Activated CD8-positive, alpha-beta memory T cell treated with anti-CD3 and anti-CD28 coated beads, Interleukin-2, amount 50 U/mL, for 1 hour (primary cell): Measurements from ENCODE around the gene POP7.

Source experiments
- DNase-seq: peaks from one replicate; pipeline ENCODE4 v3.0.0-alpha.2; 2020; ENCODE audit errors: extremely low read depth

Gene POP7

DNA sequence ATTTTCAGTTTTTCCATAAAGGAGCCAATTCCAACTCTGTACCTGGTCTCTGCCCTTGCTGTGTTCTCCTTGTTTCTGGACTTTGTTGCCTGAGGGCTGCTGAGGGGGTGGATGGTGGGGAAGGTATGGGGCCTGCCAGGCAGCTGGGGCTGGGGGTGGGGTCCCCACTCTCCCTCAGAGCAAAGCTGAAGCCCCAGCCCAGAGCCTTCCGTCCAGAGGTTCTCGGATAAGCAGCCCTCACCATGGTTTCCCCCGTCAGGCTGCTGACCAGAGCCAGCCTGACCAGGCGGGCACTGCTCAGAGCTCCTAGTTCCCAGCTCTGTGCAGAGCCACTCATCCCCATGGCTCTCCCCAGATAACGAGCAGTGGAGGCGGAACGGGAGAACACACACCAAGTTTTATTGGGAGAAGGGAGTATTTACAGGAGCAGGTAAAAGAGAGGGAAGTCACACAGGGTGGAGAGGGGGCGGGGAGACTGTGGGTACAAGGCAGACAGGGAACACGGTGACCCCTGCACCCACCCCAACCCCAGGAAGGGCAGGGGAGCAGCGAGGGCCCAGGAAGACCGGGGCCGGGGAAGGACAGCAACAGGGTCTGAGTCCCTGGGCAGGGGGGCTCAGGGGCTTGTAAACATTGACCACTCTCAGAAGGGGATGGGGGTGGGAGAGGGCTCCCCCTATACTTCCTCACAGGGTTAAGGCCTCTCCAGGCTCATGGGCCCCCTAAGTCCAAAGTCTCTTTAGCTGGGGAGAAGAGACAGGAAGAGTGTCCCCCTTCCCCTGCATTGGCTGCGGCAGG is 26.6 kb upstream of the POP7 start:
- no peak for DNase-seq

GRCh38 chr7:100679927-100680575 is 25.9 kb upstream of the POP7 start:
- DNase-seq: no peak

- DNase-seq: no peak
Observed at GRCh38 chr7:100680576-100681271, 25.2 kb upstream of the POP7 start.

DNA sequence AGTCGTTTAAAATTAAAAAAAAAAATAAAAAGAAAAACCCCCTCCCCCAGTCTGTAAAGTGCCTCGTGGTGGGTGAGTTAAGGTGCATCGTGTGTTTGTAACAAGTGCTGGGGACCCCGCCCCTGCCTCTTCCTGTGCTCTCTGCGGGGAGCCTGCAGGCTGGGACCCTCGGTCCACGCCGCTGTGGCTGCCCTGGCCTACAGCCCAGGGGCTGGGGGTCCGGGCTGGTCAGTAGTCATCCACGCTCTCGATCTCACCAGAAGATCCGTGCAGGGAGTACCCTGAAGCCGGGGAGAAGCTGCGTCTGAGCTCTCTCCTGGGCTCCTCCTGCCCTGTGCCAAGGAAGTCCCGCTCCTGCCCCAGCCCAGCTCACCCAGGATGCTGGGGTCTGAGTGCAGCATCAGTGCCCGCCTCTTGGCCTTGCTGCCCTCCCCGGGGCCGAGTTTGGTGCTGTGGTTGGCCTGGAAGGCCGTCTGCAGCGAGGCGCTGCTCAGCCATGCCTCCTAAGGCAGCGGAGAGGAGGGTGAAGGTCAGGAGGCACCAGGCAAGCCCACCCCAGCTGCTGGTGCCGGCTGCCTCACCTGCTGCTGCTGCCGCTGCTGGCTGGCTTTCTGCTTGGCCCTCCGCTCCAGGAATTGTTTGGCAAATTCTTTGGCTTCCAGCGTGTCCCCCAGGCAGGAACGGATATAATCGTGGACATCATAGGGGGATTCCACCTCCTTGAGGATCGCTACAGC is 24.3 kb upstream of the POP7 start:
- no peak for DNase-seq

DNA sequence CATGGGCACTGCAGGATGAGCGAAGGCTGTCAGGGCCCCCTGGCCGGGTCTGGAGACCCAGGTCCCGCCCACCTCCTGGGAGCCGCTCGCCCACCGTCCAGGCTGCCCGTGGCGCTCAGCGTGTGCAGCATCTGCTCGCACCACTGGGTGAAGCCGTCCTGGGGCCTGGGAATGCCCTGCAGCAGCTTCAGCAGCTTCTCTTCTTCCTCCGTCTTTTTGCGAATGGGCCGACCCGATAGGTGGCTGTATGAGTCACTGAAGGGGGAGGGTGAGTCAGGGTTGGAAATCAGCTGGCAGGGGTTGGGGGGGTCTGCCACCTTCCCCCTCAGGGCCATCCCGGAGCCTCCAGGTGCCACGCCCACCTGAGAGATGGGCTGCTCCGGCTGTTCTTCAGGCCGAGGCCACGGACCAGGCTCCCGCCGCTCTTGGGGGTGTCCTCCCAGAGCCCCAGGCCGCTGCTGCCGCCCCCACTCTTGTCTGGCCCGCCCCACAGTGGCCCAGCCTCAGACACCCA is 23.6 kb upstream of the POP7 start:
- DNase-seq: no peak

- no peak for DNase-seq
Observed at GRCh38 chr7:100682991-100683658, 22.8 kb upstream of the POP7 start.

DNA sequence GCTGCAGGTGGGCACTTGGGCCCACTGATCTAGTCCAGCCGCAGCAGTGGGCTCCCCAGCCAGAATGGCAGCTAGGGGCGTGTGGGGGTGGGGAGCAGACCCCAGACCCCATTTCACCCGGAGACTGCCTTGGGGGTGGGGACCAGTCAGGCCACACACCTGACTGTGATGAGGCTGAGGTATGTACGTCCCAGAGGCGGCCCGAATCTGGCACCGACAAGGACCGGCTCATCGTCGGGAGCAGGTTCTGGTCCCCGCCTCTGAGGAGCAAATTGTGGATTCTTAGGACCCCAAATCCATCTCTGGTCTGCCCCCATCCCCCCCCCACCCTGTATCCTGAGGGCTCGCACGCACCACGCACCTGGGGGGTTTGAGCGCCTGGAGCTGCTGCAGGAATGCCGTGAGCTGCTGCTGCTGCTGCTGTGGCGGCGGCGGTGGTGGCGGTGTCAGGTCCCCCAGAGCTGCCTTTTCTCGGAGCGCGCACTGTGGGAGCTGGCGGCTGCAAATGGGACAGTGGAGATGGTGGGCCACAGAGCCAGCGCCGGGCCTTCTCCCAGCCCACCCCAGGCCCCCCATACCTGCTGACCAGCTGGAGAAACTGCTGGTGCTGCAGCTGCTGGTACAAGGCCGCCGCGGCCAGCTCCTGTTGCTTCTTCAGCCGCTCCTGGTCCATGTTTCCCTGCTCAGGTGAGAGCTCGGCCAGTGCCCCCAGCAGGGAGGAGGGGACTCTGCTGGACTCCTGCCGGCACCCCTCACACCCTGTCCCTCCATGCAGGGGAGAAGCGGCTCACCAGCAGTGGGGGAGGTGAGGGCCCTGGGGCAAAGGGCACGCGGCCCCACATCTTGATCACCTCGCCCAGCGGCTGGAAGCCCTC is 22.0 kb upstream of the POP7 start:
- no peak for DNase-seq

DNA sequence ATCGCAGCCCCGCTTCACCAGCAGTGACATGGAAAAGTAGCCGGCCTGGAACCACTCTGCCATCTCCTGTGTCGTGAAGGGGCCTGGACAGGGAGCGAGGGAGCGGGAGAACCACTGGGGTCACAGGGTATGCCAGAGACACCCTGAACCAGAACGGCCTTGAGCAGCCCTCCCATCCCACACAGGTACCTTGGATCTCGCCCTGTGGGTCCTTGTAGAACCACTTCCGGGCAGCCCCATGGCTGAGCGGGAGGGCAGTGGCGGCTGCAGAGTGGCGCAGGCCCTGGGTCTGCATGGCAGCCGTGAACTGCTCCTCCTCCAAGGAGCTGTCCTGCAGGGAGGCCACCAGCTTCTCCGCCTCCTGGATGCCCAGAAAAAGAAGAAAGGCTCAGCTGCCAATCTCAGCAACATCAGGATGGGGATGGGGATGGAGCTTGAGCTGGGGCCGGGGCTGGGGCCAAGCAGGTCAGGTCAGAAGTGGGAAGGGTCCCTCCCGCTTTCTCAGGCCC is 21.3 kb upstream of the POP7 start:
- DNase-seq: no peak

- no peak for DNase-seq
Observed at GRCh38 chr7:100685049-100685605, 20.8 kb upstream of the POP7 start.

GRCh38 chr7:100685631-100686145 is 20.2 kb upstream of the POP7 start:
- DNase-seq: no peak

GRCh38 chr7:100686201-100686821 is 19.6 kb upstream of the POP7 start:
- no peak for DNase-seq

- DNase-seq: no peak
Observed at GRCh38 chr7:100686822-100687211, 19.1 kb upstream of the POP7 start.

DNA sequence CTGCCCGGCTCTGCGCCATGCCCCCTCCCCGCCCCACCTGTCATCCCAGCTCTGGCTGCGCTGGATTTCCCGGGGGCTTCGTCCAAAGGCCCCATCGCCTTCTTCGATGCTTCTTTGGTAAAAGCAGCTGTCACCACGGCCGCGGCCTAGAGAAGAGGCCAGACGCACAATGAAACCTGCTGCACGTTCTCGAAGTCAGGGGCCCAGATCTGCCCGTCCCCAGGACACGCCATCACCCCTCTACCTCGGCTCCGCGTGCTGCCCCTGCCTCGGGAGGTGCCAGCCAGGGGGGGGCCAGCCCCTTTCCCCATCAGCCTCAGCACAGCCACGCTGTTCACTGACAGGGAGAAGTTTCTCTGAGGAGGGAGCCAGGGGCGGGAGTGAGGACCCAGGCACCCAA is 18.7 kb upstream of the POP7 start:
- no peak for DNase-seq

DNA sequence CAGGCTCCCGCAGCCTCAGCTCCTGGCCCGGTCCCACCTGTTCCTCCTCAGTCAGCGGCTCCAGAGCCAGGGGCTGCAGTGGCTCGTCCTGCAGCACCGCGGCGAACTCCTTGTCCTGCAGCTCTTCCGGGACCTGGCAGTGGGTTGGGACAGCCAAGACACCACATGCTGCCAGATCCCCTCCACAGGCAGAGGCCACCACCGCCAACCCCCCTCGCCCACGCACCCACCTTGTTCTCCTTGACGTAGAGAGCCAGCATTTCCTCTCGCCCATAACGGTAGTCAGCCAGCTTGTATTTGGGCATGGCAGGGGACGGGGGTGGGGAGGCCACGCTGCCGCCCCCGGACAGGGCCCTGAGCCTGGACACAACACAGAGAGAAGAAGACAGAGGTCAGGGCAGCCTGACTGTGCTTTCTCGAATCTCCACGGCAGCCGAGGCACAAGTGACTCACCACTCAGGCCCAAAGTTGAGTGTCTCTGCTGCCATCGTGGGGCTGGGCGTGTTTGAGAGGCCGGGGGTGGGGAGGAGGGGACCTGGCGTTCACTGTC is 18.1 kb upstream of the POP7 start:
- no peak for DNase-seq

- DNase-seq: no peak
Observed at GRCh38 chr7:100688326-100688860, 17.5 kb upstream of the POP7 start.

DNA sequence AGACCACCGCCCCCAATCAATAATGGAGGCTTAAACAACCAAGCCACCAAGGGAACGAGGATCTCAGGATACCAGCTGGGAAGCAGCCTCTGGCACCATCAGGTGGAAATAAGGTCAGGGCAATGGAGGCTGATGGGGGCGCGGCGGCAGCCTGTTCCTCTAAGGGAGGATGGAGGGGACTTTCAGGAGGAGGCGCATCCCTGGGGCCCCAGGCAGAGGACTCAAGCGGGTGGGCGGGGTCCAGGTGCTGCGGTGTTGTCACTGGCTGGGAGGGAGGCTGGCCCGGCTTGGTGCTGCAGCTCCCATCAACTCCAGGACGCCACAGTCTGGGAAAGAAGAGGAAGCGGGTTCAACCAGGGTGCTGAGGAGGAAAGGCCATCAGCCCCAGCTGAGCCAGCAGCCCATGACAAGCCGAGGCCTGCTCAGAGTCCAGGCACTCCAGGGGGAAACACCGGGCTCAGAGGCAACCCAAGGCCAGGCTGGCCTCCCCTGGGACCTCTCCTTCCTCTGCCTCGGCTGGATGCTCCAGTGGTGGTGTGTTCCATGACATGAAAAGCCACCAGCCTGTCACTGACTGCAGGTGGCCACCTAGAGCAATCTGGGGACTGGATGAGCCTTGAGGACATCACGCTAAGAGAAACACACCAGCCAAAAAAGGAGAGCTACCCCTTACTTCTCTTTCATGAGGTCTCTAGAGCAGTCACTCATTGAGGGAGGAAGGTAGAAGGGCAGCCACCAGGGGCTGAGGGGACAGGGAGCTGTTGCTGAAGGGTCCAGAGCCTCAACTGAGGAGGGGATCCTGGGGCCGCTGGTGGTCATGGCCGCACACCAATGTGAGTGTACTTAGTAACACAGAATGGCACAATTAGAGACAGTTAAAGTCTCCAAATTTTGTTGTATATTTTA is 16.4 kb upstream of the POP7 start:
- no peak for DNase-seq
